Activated naive CD4-positive, alpha-beta T cell treated with anti-CD3 and anti-CD28 coated beads, Interleukin-2, amount 50 U/mL, for 24 hours (primary cell): ENCODE data around the gene MN1.
A peak's percentile ranks its signal among the peaks of the same experiment; 100 is the strongest.

Source experiments
- H3K27ac Mint-ChIP-seq: one replicate; pipeline ENCODE4 v1.8.0; 2021; ENCODE audit warnings: mild to moderate bottlenecking, mixed read lengths
- H3K27me3 Mint-ChIP-seq: one replicate; pipeline ENCODE4 v1.8.0; 2021; ENCODE audit warnings: mixed read lengths
- H3K36me3 Mint-ChIP-seq: one replicate; pipeline ENCODE4 v1.8.0; 2021; ENCODE audit warnings: mixed read lengths
- H3K4me1 Mint-ChIP-seq: one replicate; pipeline ENCODE4 v1.8.0; 2021; ENCODE audit warnings: mixed read lengths
- H3K4me3 Mint-ChIP-seq: one replicate; pipeline ENCODE4 v1.8.0; 2021; ENCODE audit warnings: mild to moderate bottlenecking, mixed read lengths
- H3K9me3 Mint-ChIP-seq: one replicate; pipeline ENCODE4 v1.8.0; 2021; ENCODE audit warnings: mixed read lengths

Gene MN1

GRCh38 chr22:27797520-27798391 lies 3.8 kb downstream of the MN1 start:
- Mint-ChIP-seq H3K4me1 (peaks cover 6% of the 10 kb centered on the region), H3K27me3 (peaks cover 2% of the 10 kb centered on the region), H3K36me3 (no peaks in the 10 kb centered on the region), H3K9me3 (no peaks in the 10 kb centered on the region), H3K27ac (no peak overlapping the region), H3K4me3 (no peak overlapping the region)

- Mint-ChIP-seq H3K4me1 (no peaks in the 10 kb centered on the region), H3K27me3 (peaks cover 2% of the 10 kb centered on the region), H3K36me3 (no peaks in the 10 kb centered on the region), H3K9me3 (no peaks in the 10 kb centered on the region), H3K4me3 (no peak overlapping the region), H3K27ac (no peak overlapping the region)
These were observed 4.6 kb downstream of the MN1 start for GRCh38 chr22:27796829-27797519.

- Mint-ChIP-seq H3K27me3 (peaks cover 2% of the 10 kb centered on the region), H3K4me1 (no peaks in the 10 kb centered on the region), H3K4me3 (peak overlapping the region; percentile 15), H3K27ac (no peak overlapping the region), H3K36me3 (no peaks in the 10 kb centered on the region), H3K9me3 (no peaks in the 10 kb centered on the region)
These were observed 5.6 kb downstream of the MN1 start for GRCh38 chr22:27795696-27796517.

GRCh38 chr22:27795053-27795452 lies 6.5 kb downstream of the MN1 start:
- Mint-ChIP-seq H3K4me3 (no peak overlapping the region), H3K9me3 (no peaks in the 10 kb centered on the region), H3K27me3 (peaks cover 2% of the 10 kb centered on the region), H3K27ac (no peak overlapping the region), H3K4me1 (no peaks in the 10 kb centered on the region), H3K36me3 (no peaks in the 10 kb centered on the region)

- no peaks in the 10 kb centered on the region for H3K4me1 Mint-ChIP-seq
- H3K27me3 Mint-ChIP-seq = peaks cover 2% of the 10 kb centered on the region
- H3K36me3 Mint-ChIP-seq = no peaks in the 10 kb centered on the region
- H3K27ac Mint-ChIP-seq = no peak overlapping the region
- no peak overlapping the region for H3K4me3 Mint-ChIP-seq
- no peaks in the 10 kb centered on the region for H3K9me3 Mint-ChIP-seq
These were observed 7.3 kb downstream of the MN1 start for GRCh38 chr22:27794226-27794625.

GRCh38 chr22:27793576-27793975 lies 8.0 kb downstream of the MN1 start:
- H3K36me3 Mint-ChIP-seq = no peaks in the 10 kb centered on the region
- no peaks in the 10 kb centered on the region for H3K9me3 Mint-ChIP-seq
- no peak overlapping the region for H3K4me3 Mint-ChIP-seq
- no peaks in the 10 kb centered on the region for H3K4me1 Mint-ChIP-seq
- H3K27me3 Mint-ChIP-seq = peaks cover 2% of the 10 kb centered on the region
- no peak overlapping the region for H3K27ac Mint-ChIP-seq

GRCh38 chr22:27792452-27793161 lies 8.9 kb downstream of the MN1 start:
- Mint-ChIP-seq H3K4me3 (no peak overlapping the region), H3K27me3 (peaks cover 2% of the 10 kb centered on the region), H3K9me3 (no peaks in the 10 kb centered on the region), H3K4me1 (no peaks in the 10 kb centered on the region), H3K27ac (no peak overlapping the region), H3K36me3 (no peaks in the 10 kb centered on the region)

- no peaks in the 10 kb centered on the region for H3K36me3 Mint-ChIP-seq
- H3K27ac Mint-ChIP-seq = no peak overlapping the region
These were observed 9.7 kb downstream of the MN1 start for GRCh38 chr22:27791859-27792241.

GRCh38 chr22:27791159-27791858 lies 10.2 kb downstream of the MN1 start:
- Mint-ChIP-seq H3K4me3 (no peak overlapping the region), H3K36me3 (no peaks in the 10 kb centered on the region)

More at GRCh38 chr22:27791859-27792241, 9.7 kb downstream of the MN1 start:
- Mint-ChIP-seq H3K4me1 (no peaks in the 10 kb centered on the region), H3K9me3 (no peaks in the 10 kb centered on the region), H3K4me3 (no peak overlapping the region), H3K27me3 (peaks cover 2% of the 10 kb centered on the region)

GRCh38 chr22:27790376-27791158 lies 11.0 kb downstream of the MN1 start:
- no peaks in the 10 kb centered on the region for H3K4me1 Mint-ChIP-seq
- no peak overlapping the region for H3K27ac Mint-ChIP-seq
- peaks cover under 1% of the 10 kb centered on the region for H3K27me3 Mint-ChIP-seq
- H3K9me3 Mint-ChIP-seq = no peaks in the 10 kb centered on the region
- no peaks in the 10 kb centered on the region for H3K36me3 Mint-ChIP-seq
- no peak overlapping the region for H3K4me3 Mint-ChIP-seq

More at GRCh38 chr22:27791159-27791858, 10.2 kb downstream of the MN1 start:
- Mint-ChIP-seq H3K4me1 (no peaks in the 10 kb centered on the region), H3K9me3 (no peaks in the 10 kb centered on the region), H3K27ac (no peak overlapping the region), H3K27me3 (peaks cover 2% of the 10 kb centered on the region)

GRCh38 chr22:27788500-27789288 lies 12.9 kb downstream of the MN1 start:
- no peaks in the 10 kb centered on the region for H3K36me3 Mint-ChIP-seq
- H3K4me1 Mint-ChIP-seq = no peaks in the 10 kb centered on the region
- H3K9me3 Mint-ChIP-seq = no peaks in the 10 kb centered on the region
- no peak overlapping the region for H3K27ac Mint-ChIP-seq
- H3K4me3 Mint-ChIP-seq = no peak overlapping the region
- peaks cover 3% of the 10 kb centered on the region for H3K27me3 Mint-ChIP-seq

- Mint-ChIP-seq H3K4me1 (no peaks in the 10 kb centered on the region), H3K4me3 (no peak overlapping the region), H3K9me3 (no peaks in the 10 kb centered on the region), H3K27me3 (peaks cover 3% of the 10 kb centered on the region), H3K27ac (no peak overlapping the region), H3K36me3 (no peaks in the 10 kb centered on the region)
These were observed 14.6 kb downstream of the MN1 start for GRCh38 chr22:27786965-27787364.

- H3K27me3 Mint-ChIP-seq = peaks cover 3% of the 10 kb centered on the region
- H3K36me3 Mint-ChIP-seq = no peaks in the 10 kb centered on the region
- H3K9me3 Mint-ChIP-seq = no peaks in the 10 kb centered on the region
- H3K27ac Mint-ChIP-seq = no peak overlapping the region
- H3K4me1 Mint-ChIP-seq = no peaks in the 10 kb centered on the region
- H3K4me3 Mint-ChIP-seq = no peak overlapping the region
These were observed 15.1 kb downstream of the MN1 start for GRCh38 chr22:27786291-27786932.
